Endothelial cell of umbilical vein (primary cell): ENCODE results near the gene IKZF3. TPM values are rescaled to one million over a fixed set of nuclear protein-coding genes. Genes with fewer than 3 reads are reported as not detected.

Source experiments
- BruUV-seq: library from RNA; stranded (reverse); fragments of 400-500 nt; replicated peaks from 2 replicates; lab custom pipeline; 2021; lab: Mats Ljungman, UMichigan
- CTCF ChIA-PET: fragments of 300-600, 350-600 bp; sonication (Branson Sonifier 250); formaldehyde crosslinking; loops from one replicate; lab custom pipeline; 2021; ENCODE audit warnings: antibody characterized with exemption, inconsistent platforms; lab: Charles Lee
- POLR2A ChIA-PET: fragments of 300-600, 350-600 bp; sonication (Branson Sonifier 250); formaldehyde crosslinking; loops from one replicate; lab custom pipeline; 2021; ENCODE audit warnings: antibody characterized with exemption, inconsistent platforms; lab: Charles Lee
- DNase-seq: peaks from one replicate; pipeline ENCODE4 v3.0.0-alpha.2; 2011; ENCODE audit warnings: low read depth, low spot score
- FAIRE-seq: peaks from 2 replicates; lab custom pipeline; 2011; peaks lifted over from hg19 to GRCh38; lab: Jason Lieb, UNC
- H2AFZ ChIP-seq: 2 replicates; pipeline ENCODE4 v1.6.0; 2012; ENCODE audit warnings: low read depth, low read length, control low read depth, inconsistent platforms
- H3K27ac ChIP-seq: 2 replicates; pipeline ENCODE4 v1.5.1; 2011; ENCODE audit warnings: low read depth, mild to moderate bottlenecking, control low read depth, low read length, moderate library complexity; ENCODE audit not compliant: insufficient read depth
- H3K27me3 ChIP-seq, 2 experiments: 2 replicates each; pipeline versions ENCODE4 v1.6.0 to v1.6.1; 2011; ENCODE audit warnings: low read length in 2 of 2, mixed read lengths in 1 of 2; ENCODE audit not compliant: control insufficient read depth in 2 of 2, insufficient read depth in 2 of 2
- H3K36me3 ChIP-seq, 2 experiments: 2 replicates in 1 of 2; 3 replicates in 1 of 2; pipeline ENCODE4 v1.5.1; 2011; ENCODE audit warnings: low read length in 2 of 2, mild to moderate bottlenecking in 1 of 2, moderate library complexity in 1 of 2; ENCODE audit not compliant: control insufficient read depth in 2 of 2, insufficient read depth in 2 of 2; ENCODE audit errors: extremely low read depth in 1 of 2
- H3K4me1 ChIP-seq: 3 replicates; pipeline ENCODE4 v1.5.1; 2011; ENCODE audit warnings: mild to moderate bottlenecking, low read length; ENCODE audit not compliant: control insufficient read depth, insufficient read depth; ENCODE audit errors: extremely low read depth
- H3K4me2 ChIP-seq: 2 replicates; pipeline ENCODE4 v1.6.1; 2011; ENCODE audit warnings: low read length, control low read depth, mixed read lengths; ENCODE audit not compliant: insufficient read depth
- H3K4me3 ChIP-seq, 3 experiments: fragments of 200-600 bp in 1 of 3; sonication (generic), shearing (Covaris generic) in 1 of 3; replicated peaks in 1 of 3; 2 replicates each; pipeline ENCODE4 v1.5.1; 2011 to 2016; ENCODE audit warnings: control low read depth in 3 of 3, low read length in 3 of 3, mild to moderate bottlenecking in 2 of 3, inconsistent platforms in 1 of 3, low read depth in 1 of 3, moderate library complexity in 1 of 3; ENCODE audit not compliant: insufficient read depth in 1 of 3
- H3K79me2 ChIP-seq: 2 replicates; pipeline ENCODE4 v1.6.0; 2012; ENCODE audit warnings: low read length, inconsistent platforms; ENCODE audit not compliant: control insufficient read depth, insufficient read depth
- H3K9ac ChIP-seq: replicated peaks from 2 replicates; pipeline ENCODE3; 2011; ENCODE audit warnings: low read length, control low read depth; ENCODE audit not compliant: insufficient read depth; ENCODE audit errors: extremely low read depth
- H3K9me1 ChIP-seq: replicated peaks from 3 replicates; pipeline ENCODE4 v1.6.0; 2011; ENCODE audit warnings: mild to moderate bottlenecking, low read length; ENCODE audit not compliant: control insufficient read depth, insufficient read depth; ENCODE audit errors: extremely low read depth
- H3K9me3 ChIP-seq: replicated peaks from 2 replicates; pipeline ENCODE4 v1.5.1; 2012; ENCODE audit warnings: low read length, inconsistent platforms; ENCODE audit not compliant: control insufficient read depth, insufficient read depth
- H4K20me1 ChIP-seq: replicated peaks from 2 replicates; pipeline ENCODE3; 2011; ENCODE audit warnings: mild to moderate bottlenecking, low read length; ENCODE audit not compliant: control insufficient read depth, insufficient read depth; ENCODE audit errors: extremely low read depth
- EZH2 ChIP-seq: IDR thresholded peaks from 2 replicates; pipeline ENCODE4 v1.6.1; 2012; ENCODE audit warnings: borderline replicate concordance, low read depth, mild to moderate bottlenecking, moderate library complexity, low read length, inconsistent platforms; ENCODE audit not compliant: severe bottlenecking
- FOS ChIP-seq: IDR thresholded peaks from 2 replicates; pipeline ENCODE4 v1.6.1; 2011; ENCODE audit warnings: mild to moderate bottlenecking, low read length, moderate library complexity, borderline replicate concordance; ENCODE audit not compliant: insufficient read depth
- GATA2 ChIP-seq: IDR thresholded peaks from 2 replicates; pipeline ENCODE4 v1.7.0; 2011; ENCODE audit warnings: low read depth, mild to moderate bottlenecking, moderate library complexity, mixed read lengths, low read length; ENCODE audit not compliant: insufficient read length, insufficient read depth
- JUN ChIP-seq: IDR thresholded peaks from 2 replicates; pipeline ENCODE4 v1.6.1; 2011; ENCODE audit warnings: borderline replicate concordance, low read depth; ENCODE audit not compliant: insufficient read length, insufficient read depth
- POLR2AphosphoS5 ChIP-seq: IDR thresholded peaks from 2 replicates; pipeline ENCODE4 v1.6.1; 2012; ENCODE audit warnings: low read depth, mild to moderate bottlenecking, control low read depth, low read length, moderate library complexity; ENCODE audit not compliant: insufficient read depth
- dilution Hi-C: fragments of 300-500 bp; cut with MboI; formaldehyde crosslinking; loops from one replicate; pipeline ENCODE4 v1.15.0; 2019; ENCODE audit warnings: low sequenced_read_pairs; ENCODE audit not compliant: extremely low pct_ligation_motif_present
- intact Hi-C: fragments of 100-400 bp; cut with micrococcal nuclease; formaldehyde crosslinking; loops from one replicate; pipeline ENCODE4 v1.10.0; 2022
- polyA plus RNA-seq, 4 experiments: library from polyadenylated mRNA; depleted of rRNA in 3 of 4; stranded (reverse) in 3 of 4; unstranded in 1 of 4; fragments of >200 nt; gene quantifications; 2 replicates each; pipeline versions ENCODE4 v1.2.1 to v1.2.3, GENCODE V29; 2011 to 2012; ENCODE audit warnings: missing spikeins in 1 of 4
- total RNA-seq: library from RNA; stranded (reverse); gene quantifications from 2 replicates; pipeline ENCODE4 v1.2.3, GENCODE V29; 2021
- TF ChIP-seq, protein P1 (sequence below), 2 donors: IDR thresholded peaks; 1 replicate in 1 of 2; 2 replicates in 1 of 2; pipeline ENCODE4 v1.5.1; 2011; ENCODE audit warnings: low read length in 2 of 2, mild to moderate bottlenecking in 2 of 2, moderate library complexity in 2 of 2, control low read depth in 1 of 2, inconsistent platforms in 1 of 2, low read depth in 1 of 2; ENCODE audit not compliant: insufficient read depth in 1 of 2; ENCODE audit errors: extremely low read depth in 1 of 2
- TF ChIP-seq, protein P2 (sequence below): IDR thresholded peaks from 2 replicates; pipeline ENCODE4 v1.6.1; 2011; ENCODE audit not compliant: insufficient read depth, insufficient read length

IKZF3 gene
- total and polyA plus RNA-seq, 2 donors (not counting 3 experiments of a cell fraction or from before 2014, with no cell fraction given) = not detected

DNA sequence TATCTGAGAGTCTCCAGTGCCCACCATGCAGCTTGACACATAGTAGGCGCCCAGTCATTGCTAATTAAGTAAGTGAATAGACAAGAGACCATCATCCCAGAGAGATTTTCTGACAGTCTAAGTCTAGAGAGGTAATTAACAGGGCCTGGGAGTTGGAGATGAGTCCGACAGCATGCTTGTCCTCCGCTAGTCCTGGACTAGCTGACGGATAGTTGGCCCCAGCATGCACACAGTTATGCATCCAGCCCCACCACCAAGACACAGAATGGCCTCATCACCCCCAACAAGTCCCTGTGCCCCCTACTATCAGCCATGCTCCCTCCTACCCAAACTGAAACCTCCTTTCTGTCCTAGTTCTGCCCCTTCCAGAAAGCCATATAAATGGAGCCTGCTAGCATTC lies 116.4 kb downstream of the IKZF3 start:
- no peak for FAIRE-seq
- TF ChIP-seq, protein P1, sequence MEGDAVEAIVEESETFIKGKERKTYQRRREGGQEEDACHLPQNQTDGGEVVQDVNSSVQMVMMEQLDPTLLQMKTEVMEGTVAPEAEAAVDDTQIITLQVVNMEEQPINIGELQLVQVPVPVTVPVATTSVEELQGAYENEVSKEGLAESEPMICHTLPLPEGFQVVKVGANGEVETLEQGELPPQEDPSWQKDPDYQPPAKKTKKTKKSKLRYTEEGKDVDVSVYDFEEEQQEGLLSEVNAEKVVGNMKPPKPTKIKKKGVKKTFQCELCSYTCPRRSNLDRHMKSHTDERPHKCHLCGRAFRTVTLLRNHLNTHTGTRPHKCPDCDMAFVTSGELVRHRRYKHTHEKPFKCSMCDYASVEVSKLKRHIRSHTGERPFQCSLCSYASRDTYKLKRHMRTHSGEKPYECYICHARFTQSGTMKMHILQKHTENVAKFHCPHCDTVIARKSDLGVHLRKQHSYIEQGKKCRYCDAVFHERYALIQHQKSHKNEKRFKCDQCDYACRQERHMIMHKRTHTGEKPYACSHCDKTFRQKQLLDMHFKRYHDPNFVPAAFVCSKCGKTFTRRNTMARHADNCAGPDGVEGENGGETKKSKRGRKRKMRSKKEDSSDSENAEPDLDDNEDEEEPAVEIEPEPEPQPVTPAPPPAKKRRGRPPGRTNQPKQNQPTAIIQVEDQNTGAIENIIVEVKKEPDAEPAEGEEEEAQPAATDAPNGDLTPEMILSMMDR (IDR thresholded peaks at IDR 0.05; ENCODE audit: extremely low read depth in 1 of 2, insufficient read depth in 1 of 2, low read depth in 1 of 2, low read length in 2 of 2) = no peak
- TF ChIP-seq GATA2 = no peak
- TF ChIP-seq, protein P2, sequence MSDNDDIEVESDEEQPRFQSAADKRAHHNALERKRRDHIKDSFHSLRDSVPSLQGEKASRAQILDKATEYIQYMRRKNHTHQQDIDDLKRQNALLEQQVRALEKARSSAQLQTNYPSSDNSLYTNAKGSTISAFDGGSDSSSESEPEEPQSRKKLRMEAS = no peak
- no peak for TF ChIP-seq EZH2
- TF ChIP-seq POLR2AphosphoS5 = no peak
- TF ChIP-seq FOS = no peak
- TF ChIP-seq JUN = no peak
- dilution Hi-C loops = loop anchor here (10.0 kb wide), 1 partner anchor 113 kb away; the partner anchor contains the start of gene STARD3

More for the DNA sequence above, 116.4 kb downstream of the IKZF3 start:
- Histone ChIP-seq H3K4me1 (peaks cover 4% of the 10 kb centered on the region), H3K27ac (no peak overlapping the region), H3K4me2 (no peak overlapping the region), H3K27me3 (peaks cover 0 to 6% of the 10 kb centered on the region in 2 experiments), H3K9ac (no peak overlapping the region), H3K9me1 (no peaks in the 10 kb centered on the region), H3K4me3 (no peak overlapping the region), H3K36me3 (no peaks in the 10 kb centered on the region), H3K9me3 (no peaks in the 10 kb centered on the region), H3K79me2 (no peaks in the 10 kb centered on the region), H2AFZ (no peak overlapping the region), H4K20me1 (no peaks in the 10 kb centered on the region)
- intact Hi-C loops = no loop called here
- no peak for DNase-seq
- BruUV-seq = no TSS peak
- ChIA-PET POLR2A (no interaction called here), CTCF (interaction anchor here (1.1 to 1.7 kb wide), 4 partner anchors 15 to 126 kb away, joined by 3 to 4 read pairs (median 3); partner anchors contain the start of gene MIEN1)
